Panc1 (cell line): ENCODE data around the gene PPP1R14C.

Experiments used
- CTCF ChIP-seq: fragments of 450-650 bp; IDR thresholded peaks from 2 replicates; pipeline ENCODE4 v1.5.1; 2017; ENCODE audit warnings: mild to moderate bottlenecking
- POLR2AphosphoS5 ChIP-seq: IDR thresholded peaks from 2 replicates; pipeline ENCODE4 v1.6.1; 2012; ENCODE audit warnings: mild to moderate bottlenecking, low read depth, low read length, moderate library complexity
- REST ChIP-seq, 2 experiments: IDR thresholded peaks; 2 replicates each; pipeline ENCODE4 v1.6.1; 2011 to 2012; ENCODE audit warnings: low read depth in 2 of 2, control low read depth in 1 of 2, low read length in 1 of 2, mild to moderate bottlenecking in 1 of 2, moderate library complexity in 1 of 2; ENCODE audit not compliant: insufficient read depth in 1 of 2

GRCh38 chr6:150289454-150290071 lies 146.7 kb downstream of the PPP1R14C start:
- TF ChIP-seq POLR2AphosphoS5 (no peak), CTCF (no peak), REST (IDR thresholded peaks at IDR 0.05; ENCODE audit: insufficient read depth in 1 of 2, low read depth in 2 of 2, low read length in 1 of 2) (no peak)
